GM19351 (cell line): ENCODE data around the gene OPCML.

ENCODE experiments used
- ATAC-seq: cut with Tn5 transposase; IDR thresholded peaks from one replicate; pipeline ENCODE4 v1.9.1; 2021; ENCODE audit warnings: mild to moderate bottlenecking, moderate library complexity; ENCODE audit not compliant: unreplicated experiment

OPCML gene

GRCh38 chr11:132601875-132602274 is 930.4 kb downstream of the OPCML start:
- no peak for ATAC-seq

GRCh38 chr11:132595711-132596134 is 936.6 kb downstream of the OPCML start:
- ATAC-seq: no peak

- no peak for ATAC-seq
Observed at GRCh38 chr11:132595246-132595645, 937.1 kb downstream of the OPCML start.

GRCh38 chr11:132590986-132591385 is 941.3 kb downstream of the OPCML start:
- no peak for ATAC-seq

- ATAC-seq: no peak
Observed at GRCh38 chr11:132590554-132590953, 941.7 kb downstream of the OPCML start.

GRCh38 chr11:132589791-132590190 is 942.5 kb downstream of the OPCML start:
- ATAC-seq: no peak

GRCh38 chr11:132588366-132588765 is 943.9 kb downstream of the OPCML start:
- ATAC-seq: no peak

- ATAC-seq: no peak
Observed at GRCh38 chr11:132587716-132588115, 944.6 kb downstream of the OPCML start.

GRCh38 chr11:132586801-132587200 is 945.5 kb downstream of the OPCML start:
- no peak for ATAC-seq

- no peak for ATAC-seq
Observed at GRCh38 chr11:132579634-132580327, 952.5 kb downstream of the OPCML start.

GRCh38 chr11:132579136-132579535 is 953.2 kb downstream of the OPCML start:
- no peak for ATAC-seq

- ATAC-seq: no peak
Observed at GRCh38 chr11:132578580-132578979, 953.7 kb downstream of the OPCML start.

GRCh38 chr11:132576706-132577105 is 955.6 kb downstream of the OPCML start:
- no peak for ATAC-seq

- ATAC-seq: no peak
Observed at GRCh38 chr11:132564091-132564885, 968.0 kb downstream of the OPCML start.

GRCh38 chr11:132563050-132563449 is 969.3 kb downstream of the OPCML start:
- ATAC-seq: no peak

GRCh38 chr11:132561937-132562336 is 970.4 kb downstream of the OPCML start:
- no peak for ATAC-seq

GRCh38 chr11:132559331-132560036 is 972.8 kb downstream of the OPCML start:
- no peak for ATAC-seq

- ATAC-seq: no peak
Observed at GRCh38 chr11:132556316-132556715, 976.0 kb downstream of the OPCML start.

- no peak for ATAC-seq
Observed at GRCh38 chr11:132555617-132556016, 976.7 kb downstream of the OPCML start.

GRCh38 chr11:132551016-132551415 is 981.3 kb downstream of the OPCML start:
- ATAC-seq: no peak

- no peak for ATAC-seq
Observed at GRCh38 chr11:132549561-132549960, 982.7 kb downstream of the OPCML start.

GRCh38 chr11:132549001-132549400 is 983.3 kb downstream of the OPCML start:
- ATAC-seq: no peak
